ENCODE measurements around the gene ABCA9. TPM values are rescaled to one million over a fixed set of nuclear protein-coding genes. Genes with fewer than 3 reads are reported as not detected.
"Not testable (repeated sequence)": the region's sequence is repeated elsewhere in the genome, so short reads cannot be mapped to it uniquely, and the experiment has no call there.

Gene ABCA9
- total and polyA plus RNA-seq, 8 donors: 2.4 to 11.0 (median 7.6) TPM

GRCh38 chr17:68969101-68969500, 91.6 kb downstream of the ABCA9 start:
- TF ChIP-seq, protein P1, sequence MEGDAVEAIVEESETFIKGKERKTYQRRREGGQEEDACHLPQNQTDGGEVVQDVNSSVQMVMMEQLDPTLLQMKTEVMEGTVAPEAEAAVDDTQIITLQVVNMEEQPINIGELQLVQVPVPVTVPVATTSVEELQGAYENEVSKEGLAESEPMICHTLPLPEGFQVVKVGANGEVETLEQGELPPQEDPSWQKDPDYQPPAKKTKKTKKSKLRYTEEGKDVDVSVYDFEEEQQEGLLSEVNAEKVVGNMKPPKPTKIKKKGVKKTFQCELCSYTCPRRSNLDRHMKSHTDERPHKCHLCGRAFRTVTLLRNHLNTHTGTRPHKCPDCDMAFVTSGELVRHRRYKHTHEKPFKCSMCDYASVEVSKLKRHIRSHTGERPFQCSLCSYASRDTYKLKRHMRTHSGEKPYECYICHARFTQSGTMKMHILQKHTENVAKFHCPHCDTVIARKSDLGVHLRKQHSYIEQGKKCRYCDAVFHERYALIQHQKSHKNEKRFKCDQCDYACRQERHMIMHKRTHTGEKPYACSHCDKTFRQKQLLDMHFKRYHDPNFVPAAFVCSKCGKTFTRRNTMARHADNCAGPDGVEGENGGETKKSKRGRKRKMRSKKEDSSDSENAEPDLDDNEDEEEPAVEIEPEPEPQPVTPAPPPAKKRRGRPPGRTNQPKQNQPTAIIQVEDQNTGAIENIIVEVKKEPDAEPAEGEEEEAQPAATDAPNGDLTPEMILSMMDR (IDR thresholded peaks at IDR 0.05): no peak
- Histone ChIP-seq H3K27me3 (no peaks in the 10 kb centered on the region), H3K4me3 (no peak overlapping the region), H3K27ac (no peak overlapping the region), H3K36me3 (no peaks in the 10 kb centered on the region), H3K4me1 (no peaks in the 10 kb centered on the region), H3K9me3 (no peaks in the 10 kb centered on the region)
- ATAC-seq (no peak), DNase-seq (no peak)
- intact Hi-C loops (cut with DNase I): no loop called here

DNA sequence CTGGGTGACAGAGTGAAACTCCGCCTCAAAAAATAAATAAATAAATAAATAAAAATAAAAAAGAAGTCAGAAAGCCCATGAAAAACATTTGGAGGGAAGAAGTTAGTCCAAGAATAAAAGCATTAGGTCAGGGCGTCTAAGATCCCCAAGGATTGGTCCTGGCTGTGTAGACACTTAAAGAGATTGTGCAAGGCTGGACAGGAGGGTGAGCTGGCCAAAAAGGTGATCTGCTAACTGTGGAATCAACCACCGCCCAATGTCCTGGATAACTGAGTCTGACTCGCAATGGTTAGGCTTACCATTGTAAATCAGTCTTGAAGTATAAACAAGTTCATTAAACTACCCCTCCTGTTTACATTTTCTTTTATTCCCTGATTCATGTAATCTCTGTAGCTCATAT, 96.8 kb downstream of the ABCA9 start:
- H3K9me3 ChIP-seq: no peaks in the 10 kb centered on the region
- intact Hi-C loops (cut with DNase I): no loop called here
- no peaks in the 10 kb centered on the region for H3K4me1 ChIP-seq
- H3K27ac ChIP-seq: no peak overlapping the region
- no peak overlapping the region for H3K4me3 ChIP-seq
- TF ChIP-seq, protein P1 (IDR thresholded peaks at IDR 0.05): no peak
- ATAC-seq (no peak), DNase-seq (no peak)
- H3K27me3 ChIP-seq: no peaks in the 10 kb centered on the region
- no peaks in the 10 kb centered on the region for H3K36me3 ChIP-seq

GRCh38 chr17:68961214-68961882, 99.4 kb downstream of the ABCA9 start:
- no peaks in the 10 kb centered on the region for H3K27me3 ChIP-seq
- intact Hi-C loops (cut with DNase I): no loop called here
- no peaks in the 10 kb centered on the region for H3K9me3 ChIP-seq
- TF ChIP-seq, protein P1 (IDR thresholded peaks at IDR 0.05): no peak
- no peak overlapping the region for H3K4me3 ChIP-seq
- no peak overlapping the region for H3K27ac ChIP-seq
- ATAC-seq (no peak), DNase-seq (no peak)
- no peaks in the 10 kb centered on the region for H3K4me1 ChIP-seq
- no peaks in the 10 kb centered on the region for H3K36me3 ChIP-seq

GRCh38 chr17:68959117-68959516, 101.6 kb downstream of the ABCA9 start:
- H3K9me3 ChIP-seq; ATAC-seq; DNase-seq; H3K4me3 ChIP-seq; H3K4me1 ChIP-seq; H3K36me3 ChIP-seq; intact Hi-C loops (cut with DNase I); H3K27ac ChIP-seq; H3K27me3 ChIP-seq: not testable (repeated sequence)

DNA sequence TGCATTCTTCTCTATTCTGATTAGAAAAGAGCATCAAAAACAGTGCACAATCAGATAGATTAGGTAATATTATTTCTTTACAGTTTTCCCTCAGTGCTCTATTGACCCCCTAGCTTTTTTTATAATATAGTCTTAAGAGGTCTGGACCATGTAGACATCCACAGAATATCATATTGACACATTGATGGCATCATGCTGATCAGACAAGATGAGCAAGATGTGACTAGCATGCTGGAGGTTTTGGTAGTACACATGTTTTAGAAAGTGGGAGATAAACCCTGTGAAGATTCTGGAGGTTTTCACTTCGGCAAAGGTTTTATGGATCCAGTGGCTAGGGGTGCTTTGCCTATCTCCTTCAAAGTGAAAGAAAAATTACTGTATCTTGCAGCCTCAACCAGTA, 102.8 kb downstream of the ABCA9 start:
- intact Hi-C loops (cut with DNase I): no loop called here
- DNase-seq: no peak
- Histone ChIP-seq H3K9me3 (no peaks in the 10 kb centered on the region), H3K36me3 (no peaks in the 10 kb centered on the region), H3K27me3 (no peaks in the 10 kb centered on the region), H3K4me1 (no peaks in the 10 kb centered on the region), H3K4me3 (no peak overlapping the region), H3K27ac (no peak overlapping the region)
- TF ChIP-seq, protein P1 (IDR thresholded peaks at IDR 0.05): no peak
- ATAC-seq: no peak
